ENCODE data around the gene NCK2. TPM values are rescaled to one million over a fixed set of nuclear protein-coding genes. Genes with fewer than 3 reads are reported as not detected.

NCK2 gene
- total RNA-seq, 5 donors from 2014 or later (not counting 1 experiment from before 2014, with no cell fraction given): 97.7 to 154 (median 120) TPM

DNA sequence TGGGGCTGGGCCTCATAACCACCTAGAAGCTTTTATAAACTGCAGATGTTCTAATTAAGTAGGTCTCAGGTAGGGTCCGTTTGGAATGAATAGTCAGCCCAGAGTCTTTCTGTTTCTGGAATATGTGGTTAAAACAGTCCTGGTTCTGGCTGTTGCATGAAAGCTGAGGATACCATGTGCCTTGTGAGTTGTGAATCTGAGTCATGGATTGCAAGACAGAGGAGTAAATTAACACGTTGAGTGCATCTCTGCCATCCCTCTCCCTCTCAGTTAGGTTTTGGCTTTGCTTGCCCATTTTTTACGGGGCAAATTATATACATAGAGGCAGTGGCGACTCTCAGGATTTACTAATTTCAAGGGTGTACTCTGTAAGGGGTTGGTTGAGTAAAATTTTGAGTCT lies 59.1 kb downstream of the NCK2 start:
- no peaks in the 10 kb centered on the region for H3K27me3 Mint-ChIP-seq
- Histone ChIP-seq H3K36me3 (ENCODE audit: control insufficient read depth in 2 of 2, extremely low read depth in 1 of 2, insufficient read depth in 1 of 2, low read length in 1 of 2) (no peaks in the 10 kb centered on the region), H3K9me3 (no peaks in the 10 kb centered on the region), H3K4me3 (ENCODE audit: control insufficient read depth in 1 of 2, extremely low read depth in 1 of 2, low read length in 1 of 2) (no peak overlapping the region), H3K27ac (ENCODE audit: low read length) (peak overlapping the region; percentile 84), H3K4me1 (ENCODE audit: control insufficient read depth in 1 of 2, extremely low read depth in 1 of 2, insufficient read depth in 2 of 2, low read length in 2 of 2) (peaks cover 55 to 84% of the 10 kb centered on the region in 2 experiments), H3K27me3 (replicated peaks in 1 of 2; ENCODE audit: control insufficient read depth in 2 of 2, extremely low read depth in 1 of 2, insufficient read depth in 2 of 2, low read length in 1 of 2) (no peaks in the 10 kb centered on the region)
- CTCF ChIA-PET: interaction anchor here in 1 of 2 donors (0.7 to 1.1 kb wide), 3 partner anchors 16 to 227 kb away, joined by 3 to 5 read pairs (median 5); no protein-coding TSS in a partner anchor
- DNase-seq: no peak
- 40% methylated on average over 1 of the region's 4 CpGs for WGBS (ENCODE audit: insufficient coverage)
- no peaks in the 10 kb centered on the region for H3K9me3 Mint-ChIP-seq
- H3K4me3 Mint-ChIP-seq: peak overlapping the region; percentile 11 to 80 (median 39)
- H3K36me3 Mint-ChIP-seq: peaks cover 28% of the 10 kb centered on the region
- POLR2A ChIA-PET: interaction anchor here (0.5 to 1.8 kb wide), 6 partner anchors 13 to 310 kb away, joined by 3 to 7 read pairs (median 4); no protein-coding TSS in a partner anchor
- peaks cover 94 to 96% (median 95%) of the 10 kb centered on the region in 3 donors for H3K4me1 Mint-ChIP-seq
- H3K27ac Mint-ChIP-seq: peak overlapping the region; percentile 98 to 99
- no peak for ATAC-seq (replicated peaks in 1 of 4)

DNA sequence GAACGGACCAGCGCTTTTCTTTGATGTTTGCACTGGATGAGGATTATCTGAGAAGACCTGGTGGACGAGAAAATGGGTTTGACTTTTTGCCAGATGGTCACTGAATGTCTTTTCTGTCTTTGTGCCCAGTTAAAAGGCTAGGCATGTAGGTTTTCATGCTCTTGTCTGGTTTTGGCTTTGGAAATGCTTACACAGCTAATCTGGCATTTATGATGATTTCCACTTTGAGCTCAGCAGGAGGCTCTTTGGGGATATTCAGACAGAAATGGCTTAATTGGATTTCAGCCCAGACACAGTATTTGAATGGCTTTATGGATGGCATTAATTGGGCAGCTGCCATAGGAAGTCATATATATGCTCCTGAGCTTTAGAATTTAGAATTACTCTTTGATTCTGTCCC lies 59.6 kb downstream of the NCK2 start:
- Mint-ChIP-seq H3K27ac (peak overlapping the region; percentile 98 to 99), H3K4me3 (peak overlapping the region; percentile 11 to 80 (median 39)), H3K9me3 (no peaks in the 10 kb centered on the region), H3K27me3 (no peaks in the 10 kb centered on the region), H3K36me3 (peaks cover 31% of the 10 kb centered on the region), H3K4me1 (peaks cover 94 to 96% (median 95%) of the 10 kb centered on the region in 3 donors)
- Histone ChIP-seq H3K9me3 (no peaks in the 10 kb centered on the region), H3K27me3 (replicated peaks in 1 of 2; ENCODE audit: control insufficient read depth in 2 of 2, extremely low read depth in 1 of 2, insufficient read depth in 2 of 2, low read length in 1 of 2) (no peaks in the 10 kb centered on the region), H3K36me3 (ENCODE audit: control insufficient read depth in 2 of 2, extremely low read depth in 1 of 2, insufficient read depth in 1 of 2, low read length in 1 of 2) (no peaks in the 10 kb centered on the region), H3K4me1 (ENCODE audit: control insufficient read depth in 1 of 2, extremely low read depth in 1 of 2, insufficient read depth in 2 of 2, low read length in 2 of 2) (peaks cover 50 to 84% of the 10 kb centered on the region in 2 experiments), H3K27ac (ENCODE audit: low read length) (peak overlapping the region; percentile 84), H3K4me3 (ENCODE audit: control insufficient read depth in 1 of 2, extremely low read depth in 1 of 2, low read length in 1 of 2) (no peak overlapping the region)
- ATAC-seq (replicated peaks in 1 of 4) (no peak), DNase-seq (no peak)
- CTCF ChIA-PET: interaction anchor here in 1 of 2 donors (0.7 to 1.1 kb wide), 3 partner anchors 17 to 227 kb away, joined by 3 to 5 read pairs (median 5); no protein-coding TSS in a partner anchor
- POLR2A ChIA-PET: interaction anchor here (0.5 to 1.8 kb wide), 3 partner anchors 53 to 309 kb away, joined by 3 to 6 read pairs (median 4); no protein-coding TSS in a partner anchor
- 74% methylated on average over 3 of the region's 3 CpGs for WGBS (ENCODE audit: insufficient coverage)

DNA sequence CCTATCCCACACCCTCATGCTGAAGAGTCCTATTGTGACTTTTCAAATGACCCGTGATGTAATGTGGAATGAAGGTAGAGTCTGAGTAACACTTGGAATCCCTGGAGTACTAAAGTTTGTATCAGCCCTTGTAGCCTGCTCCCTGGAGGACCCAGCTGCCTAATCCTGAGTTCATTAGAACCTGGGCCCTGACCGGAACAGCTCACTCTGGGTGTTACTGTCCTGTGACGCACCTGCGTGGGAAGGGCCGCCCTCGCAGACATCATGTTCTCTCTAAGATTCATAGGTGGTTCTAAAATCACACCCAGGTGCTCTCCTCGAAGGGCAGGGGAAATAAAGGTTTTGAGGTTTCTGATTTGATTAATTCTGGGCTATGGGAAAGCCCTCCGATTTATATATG lies 62.3 kb downstream of the NCK2 start:
- 21% methylated on average over 5 of the region's 8 CpGs for WGBS (ENCODE audit: insufficient coverage)
- Histone ChIP-seq H3K27me3 (replicated peaks in 1 of 2; ENCODE audit: control insufficient read depth in 2 of 2, extremely low read depth in 1 of 2, insufficient read depth in 2 of 2, low read length in 1 of 2) (no peaks in the 10 kb centered on the region), H3K27ac (ENCODE audit: low read length) (peak overlapping the region; percentile 58), H3K36me3 (ENCODE audit: control insufficient read depth in 2 of 2, extremely low read depth in 1 of 2, insufficient read depth in 1 of 2, low read length in 1 of 2) (no peaks in the 10 kb centered on the region), H3K4me3 (ENCODE audit: control insufficient read depth in 1 of 2, extremely low read depth in 1 of 2, low read length in 1 of 2) (no peak overlapping the region), H3K9me3 (no peaks in the 10 kb centered on the region), H3K4me1 (ENCODE audit: control insufficient read depth in 1 of 2, extremely low read depth in 1 of 2, insufficient read depth in 2 of 2, low read length in 2 of 2) (peaks cover 33 to 81% of the 10 kb centered on the region in 2 experiments)
- H3K4me3 Mint-ChIP-seq: peak overlapping the region in 2 of 3 donors; percentile 7 to 33
- DNase-seq (peak in 3 of 35 experiments; percentile 30 to 44 (median 41)), ATAC-seq (replicated peaks in 1 of 4) (no peak)
- H3K9me3 Mint-ChIP-seq: no peaks in the 10 kb centered on the region
- ChIA-PET POLR2A (interaction anchor here in 1 of 2 donors (0.7 kb wide), 1 partner anchor 15 kb away, joined by 3 read pairs; no protein-coding TSS in a partner anchor), CTCF (interaction anchor here in 1 of 2 donors (1.0 kb wide), 1 partner anchor 68 kb away, joined by 3 read pairs; no protein-coding TSS in a partner anchor)
- H3K36me3 Mint-ChIP-seq: peaks cover 25% of the 10 kb centered on the region
- no peaks in the 10 kb centered on the region for H3K27me3 Mint-ChIP-seq
- peaks cover 94 to 95% (median 94%) of the 10 kb centered on the region in 3 donors for H3K4me1 Mint-ChIP-seq
- H3K27ac Mint-ChIP-seq: peak overlapping the region; percentile 55 to 81

DNA sequence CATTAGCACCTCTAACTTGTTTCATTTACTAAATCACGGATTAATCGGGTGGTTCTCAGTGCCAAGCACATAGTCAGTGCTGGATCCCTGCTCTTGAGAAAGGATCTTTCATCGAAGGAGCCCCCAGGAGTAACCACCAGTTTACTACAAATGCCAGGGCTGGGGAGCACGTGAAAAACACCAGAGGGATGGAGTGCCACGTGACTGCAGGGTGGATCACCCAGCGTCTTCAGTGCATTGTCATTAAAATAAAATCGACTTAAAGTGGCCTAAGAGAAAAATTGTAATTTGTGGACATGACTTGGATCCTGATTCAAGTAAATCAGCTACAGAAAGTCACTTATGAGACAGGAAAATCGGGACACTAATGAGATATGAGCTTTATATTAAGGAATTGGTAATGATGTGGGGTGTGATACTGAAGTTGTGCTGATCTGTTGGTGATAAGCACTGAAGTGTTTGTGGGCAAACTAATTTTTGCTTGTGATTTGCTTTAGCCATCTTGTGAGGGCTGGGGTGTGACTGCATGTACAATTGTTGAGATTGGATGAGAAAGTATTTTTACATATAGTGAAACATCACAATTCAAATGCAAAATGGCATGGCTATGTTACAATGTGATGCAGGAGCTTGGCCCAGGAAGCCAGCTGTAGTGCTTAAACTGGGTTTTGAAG lies 63.8 kb downstream of the NCK2 start:
- peak overlapping the region; percentile 44 for H3K27ac ChIP-seq (ENCODE audit: low read length)
- H3K9me3 ChIP-seq: no peaks in the 10 kb centered on the region
- Mint-ChIP-seq H3K27me3 (no peaks in the 10 kb centered on the region), H3K4me3 (peak overlapping the region in 2 of 3 donors; percentile 18 to 51), H3K9me3 (no peaks in the 10 kb centered on the region), H3K4me1 (peaks cover 94 to 95% (median 94%) of the 10 kb centered on the region in 3 donors), H3K36me3 (peaks cover 19% of the 10 kb centered on the region), H3K27ac (peak overlapping the region; percentile 80 to 83)
- peaks cover 0 to 7% of the 10 kb centered on the region in 2 donors for H3K36me3 ChIP-seq (ENCODE audit: control insufficient read depth in 2 of 2, extremely low read depth in 1 of 2, insufficient read depth in 1 of 2, low read length in 1 of 2)
- ChIA-PET POLR2A (interaction anchor here in 1 of 2 donors (0.9 kb wide), 1 partner anchor 23 kb away, joined by 3 read pairs; no protein-coding TSS in a partner anchor), CTCF (interaction anchor here in 1 of 2 donors (0.6 to 0.7 kb wide), 2 partner anchors 39 to 285 kb away, joined by 3 to 4 read pairs; no protein-coding TSS in a partner anchor)
- H3K27me3 ChIP-seq (replicated peaks in 1 of 2; ENCODE audit: control insufficient read depth in 2 of 2, extremely low read depth in 1 of 2, insufficient read depth in 2 of 2, low read length in 1 of 2): no peaks in the 10 kb centered on the region
- 84% methylated on average over 6 of the region's 8 CpGs for WGBS (ENCODE audit: insufficient coverage)
- H3K4me3 ChIP-seq (ENCODE audit: control insufficient read depth in 1 of 2, extremely low read depth in 1 of 2, low read length in 1 of 2): no peak overlapping the region
- ATAC-seq (replicated peaks in 1 of 4) (peak in 1 of 4 experiments; percentile 15), DNase-seq (peak in 1 of 35 experiments; percentile 31)
- H3K4me1 ChIP-seq (ENCODE audit: control insufficient read depth in 1 of 2, extremely low read depth in 1 of 2, insufficient read depth in 2 of 2, low read length in 2 of 2): peaks cover 23 to 83% of the 10 kb centered on the region in 2 experiments

DNA sequence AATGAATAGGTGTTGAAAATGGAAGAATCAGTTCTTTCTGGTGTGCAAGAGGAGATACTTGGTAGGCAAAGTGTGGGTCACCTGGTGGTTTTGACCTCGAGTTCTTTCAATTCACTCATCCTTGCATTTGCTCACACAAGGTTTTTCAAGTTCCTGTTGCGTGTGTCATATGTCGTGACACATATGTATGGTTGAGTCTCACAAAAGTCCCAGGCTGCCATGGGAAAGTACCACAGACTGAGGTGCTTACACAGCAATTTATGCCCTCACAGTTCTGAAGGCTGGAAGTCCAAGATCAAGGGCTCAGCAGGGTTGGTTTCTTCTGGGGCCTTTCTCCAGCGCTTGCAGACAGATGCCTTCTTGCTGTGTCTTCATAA lies 64.4 kb downstream of the NCK2 start:
- POLR2A ChIA-PET: interaction anchor here in 1 of 2 donors (0.9 kb wide), 1 partner anchor 22 kb away, joined by 3 read pairs; no protein-coding TSS in a partner anchor
- H3K4me3 ChIP-seq (ENCODE audit: control insufficient read depth in 1 of 2, extremely low read depth in 1 of 2, low read length in 1 of 2): no peak overlapping the region

DNA sequence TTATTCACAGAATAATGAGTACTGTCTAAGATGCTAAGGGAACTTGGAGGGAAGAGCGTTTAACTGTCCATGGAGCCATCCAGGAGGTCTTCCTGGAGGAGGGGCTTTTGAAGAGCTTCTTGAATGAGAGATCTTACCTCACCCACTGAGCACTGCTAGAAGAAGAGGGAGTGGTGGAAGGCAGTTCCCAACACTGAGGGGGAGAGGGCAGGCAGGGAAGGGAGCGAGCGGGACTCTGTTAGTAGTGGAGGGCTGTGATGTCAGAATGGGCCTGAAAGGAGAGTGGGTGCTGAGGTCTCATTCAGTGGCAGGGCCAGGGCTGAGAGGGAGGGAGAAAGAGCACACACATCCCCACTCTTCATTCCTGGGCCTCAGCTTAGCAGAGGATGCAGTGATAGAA lies 65.0 kb downstream of the NCK2 start:
- CTCF ChIA-PET: no interaction called here
- ATAC-seq (replicated peaks in 1 of 4) (no peak), DNase-seq (no peak)
- Mint-ChIP-seq H3K4me3 (peak overlapping the region in 2 of 3 donors; percentile 21 to 51), H3K27me3 (no peaks in the 10 kb centered on the region), H3K36me3 (peaks cover 25% of the 10 kb centered on the region), H3K27ac (peak overlapping the region; percentile 80 to 83), H3K9me3 (no peaks in the 10 kb centered on the region), H3K4me1 (peaks cover 94 to 95% (median 94%) of the 10 kb centered on the region in 3 donors)
- Histone ChIP-seq H3K27ac (ENCODE audit: low read length) (peak overlapping the region; percentile 44), H3K4me1 (ENCODE audit: control insufficient read depth in 1 of 2, extremely low read depth in 1 of 2, insufficient read depth in 2 of 2, low read length in 2 of 2) (peaks cover 17 to 77% of the 10 kb centered on the region in 2 experiments), H3K27me3 (replicated peaks in 1 of 2; ENCODE audit: control insufficient read depth in 2 of 2, extremely low read depth in 1 of 2, insufficient read depth in 2 of 2, low read length in 1 of 2) (no peaks in the 10 kb centered on the region), H3K4me3 (ENCODE audit: control insufficient read depth in 1 of 2, extremely low read depth in 1 of 2, low read length in 1 of 2) (no peak overlapping the region), H3K36me3 (ENCODE audit: control insufficient read depth in 2 of 2, extremely low read depth in 1 of 2, insufficient read depth in 1 of 2, low read length in 1 of 2) (peaks cover 0 to 16% of the 10 kb centered on the region in 2 donors), H3K9me3 (no peaks in the 10 kb centered on the region)
- no CpG with 5 or more reads among the region's 3 CpGs for WGBS (ENCODE audit: insufficient coverage)
- POLR2A ChIA-PET: interaction anchor here in 1 of 2 donors (0.9 kb wide), 1 partner anchor 22 kb away, joined by 3 read pairs; no protein-coding TSS in a partner anchor

More for the DNA sequence above, 64.4 kb downstream of the NCK2 start:
- Histone ChIP-seq H3K27me3 (replicated peaks in 1 of 2; ENCODE audit: control insufficient read depth in 2 of 2, extremely low read depth in 1 of 2, insufficient read depth in 2 of 2, low read length in 1 of 2) (no peaks in the 10 kb centered on the region), H3K36me3 (ENCODE audit: control insufficient read depth in 2 of 2, extremely low read depth in 1 of 2, insufficient read depth in 1 of 2, low read length in 1 of 2) (peaks cover 0 to 11% of the 10 kb centered on the region in 2 donors), H3K9me3 (no peaks in the 10 kb centered on the region), H3K4me1 (ENCODE audit: control insufficient read depth in 1 of 2, extremely low read depth in 1 of 2, insufficient read depth in 2 of 2, low read length in 2 of 2) (peaks cover 18 to 78% of the 10 kb centered on the region in 2 experiments), H3K27ac (ENCODE audit: low read length) (peak overlapping the region; percentile 44)
- peak in 2 of 35 experiments; percentile 44 to 71 for DNase-seq
- peak in 3 of 4 experiments; percentile 29 to 70 (median 31) for ATAC-seq (replicated peaks in 1 of 4)
- Mint-ChIP-seq H3K4me3 (peak overlapping the region in 2 of 3 donors; percentile 18 to 51), H3K4me1 (peaks cover 94 to 95% (median 94%) of the 10 kb centered on the region in 3 donors), H3K9me3 (no peaks in the 10 kb centered on the region), H3K27ac (peak overlapping the region; percentile 80 to 83), H3K36me3 (peaks cover 23% of the 10 kb centered on the region), H3K27me3 (no peaks in the 10 kb centered on the region)
- 59% methylated on average over 2 of the region's 4 CpGs for WGBS (ENCODE audit: insufficient coverage)
- CTCF ChIA-PET: interaction anchor here in 1 of 2 donors (0.6 to 0.7 kb wide), 2 partner anchors 40 to 284 kb away, joined by 3 to 4 read pairs; no protein-coding TSS in a partner anchor
